ENCODE measurements around the gene KRTAP9-6. TPM values are rescaled to one million over a fixed set of nuclear protein-coding genes. Genes with fewer than 3 reads are reported as not detected.
"Not testable (repeated sequence)": the region's sequence is repeated elsewhere in the genome, so short reads cannot be mapped to it uniquely, and the experiment has no call there.

KRTAP9-6 gene, protein sequence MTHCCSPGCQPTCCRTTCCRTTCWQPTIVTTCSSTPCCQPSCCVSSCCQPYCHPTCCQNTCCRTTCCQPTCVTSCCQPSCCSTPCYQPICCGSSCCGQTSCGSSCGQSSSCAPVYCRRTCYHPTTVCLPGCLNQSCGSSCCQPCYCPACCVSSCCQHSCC
- not detected in 2 replicates for total RNA-seq

- DNase-seq (ENCODE audit: low read depth) = no peak
- no peak within 1 kb of the TSS for H3K4me3 ChIP-seq (ENCODE audit: low read depth, low read length)
- TF ChIP-seq, protein P1, sequence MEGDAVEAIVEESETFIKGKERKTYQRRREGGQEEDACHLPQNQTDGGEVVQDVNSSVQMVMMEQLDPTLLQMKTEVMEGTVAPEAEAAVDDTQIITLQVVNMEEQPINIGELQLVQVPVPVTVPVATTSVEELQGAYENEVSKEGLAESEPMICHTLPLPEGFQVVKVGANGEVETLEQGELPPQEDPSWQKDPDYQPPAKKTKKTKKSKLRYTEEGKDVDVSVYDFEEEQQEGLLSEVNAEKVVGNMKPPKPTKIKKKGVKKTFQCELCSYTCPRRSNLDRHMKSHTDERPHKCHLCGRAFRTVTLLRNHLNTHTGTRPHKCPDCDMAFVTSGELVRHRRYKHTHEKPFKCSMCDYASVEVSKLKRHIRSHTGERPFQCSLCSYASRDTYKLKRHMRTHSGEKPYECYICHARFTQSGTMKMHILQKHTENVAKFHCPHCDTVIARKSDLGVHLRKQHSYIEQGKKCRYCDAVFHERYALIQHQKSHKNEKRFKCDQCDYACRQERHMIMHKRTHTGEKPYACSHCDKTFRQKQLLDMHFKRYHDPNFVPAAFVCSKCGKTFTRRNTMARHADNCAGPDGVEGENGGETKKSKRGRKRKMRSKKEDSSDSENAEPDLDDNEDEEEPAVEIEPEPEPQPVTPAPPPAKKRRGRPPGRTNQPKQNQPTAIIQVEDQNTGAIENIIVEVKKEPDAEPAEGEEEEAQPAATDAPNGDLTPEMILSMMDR (IDR thresholded peaks at IDR 0.05; ENCODE audit: insufficient read depth, low read depth, low read length) = no peak
Measured at GRCh38 chr17:41265078-41265477, at the start of gene KRTAP9-6. TSS of gene KRTAP9-6 (plus strand) at chr17:41265378. CDS start at chr17:41265378, 0 bp downstream.

- no peak for DNase-seq (ENCODE audit: low read depth)
- H3K4me3 ChIP-seq (ENCODE audit: low read depth, low read length) = no peak overlapping the region
- TF ChIP-seq, protein P1 (IDR thresholded peaks at IDR 0.05; ENCODE audit: insufficient read depth, low read depth, low read length) = no peak
Measured at GRCh38 chr17:41215681-41216080, 49.5 kb upstream of the KRTAP9-6 start.

DNA sequence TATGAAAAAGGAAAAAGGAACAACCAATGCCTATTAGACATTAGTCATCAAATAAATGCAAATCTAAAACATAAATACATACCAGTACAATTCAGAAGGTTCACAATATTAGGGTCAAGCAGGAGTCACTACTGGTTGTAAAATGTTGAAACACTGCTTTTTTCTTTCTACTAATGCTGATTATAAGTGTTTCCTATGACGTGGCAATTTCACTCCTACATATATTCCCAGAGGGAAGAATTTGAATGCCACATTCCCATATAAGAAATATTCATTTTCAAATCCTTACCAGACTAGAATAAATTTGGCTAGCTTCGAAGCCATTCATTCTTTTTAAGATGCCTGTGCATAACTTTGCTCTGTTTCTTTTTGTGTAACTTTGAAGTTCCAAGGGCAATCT lies 41.4 kb upstream of the KRTAP9-6 start:
- TF ChIP-seq, protein P1 (IDR thresholded peaks at IDR 0.05; ENCODE audit: insufficient read depth, low read depth, low read length) = no peak
- no peak overlapping the region for H3K4me3 ChIP-seq (ENCODE audit: low read depth, low read length)
- peak; percentile 35 for DNase-seq (ENCODE audit: low read depth)

GRCh38 chr17:41226051-41226450 lies 39.1 kb upstream of the KRTAP9-6 start:
- H3K4me3 ChIP-seq (ENCODE audit: low read depth, low read length) = no peak overlapping the region
- no peak for DNase-seq (ENCODE audit: low read depth)
- TF ChIP-seq, protein P1 (IDR thresholded peaks at IDR 0.05; ENCODE audit: insufficient read depth, low read depth, low read length) = no peak

DNA sequence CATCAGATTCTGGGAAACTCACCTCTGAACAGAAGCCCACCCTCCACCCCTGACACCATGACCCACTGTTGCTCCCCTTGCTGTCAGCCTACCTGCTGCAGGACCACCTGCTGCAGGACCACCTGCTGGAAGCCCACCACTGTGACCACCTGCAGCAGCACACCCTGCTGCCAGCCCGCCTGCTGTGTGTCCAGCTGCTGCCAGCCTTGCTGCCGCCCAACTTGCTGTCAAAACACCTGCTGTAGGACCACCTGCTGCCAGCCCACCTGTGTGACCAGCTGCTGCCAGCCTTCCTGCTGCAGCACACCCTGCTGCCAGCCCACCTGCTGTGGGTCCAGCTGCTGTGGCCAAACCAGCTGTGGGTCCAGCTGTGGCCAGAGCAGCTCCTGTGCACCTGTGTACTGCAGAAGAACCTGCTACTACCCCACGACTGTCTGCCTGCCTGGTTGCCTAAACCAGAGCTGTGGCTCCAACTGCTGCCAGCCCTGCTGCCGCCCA lies 38.5 kb upstream of the KRTAP9-6 start, which contains the start of gene KRTAP9-2:
Gene KRTAP9-2 (plus strand): TSS at position 51 of the 498 bp plus-strand sequence. CDS start 7 bp downstream, at position 58.
- not testable (repeated sequence) for DNase-seq (ENCODE audit: low read depth); H3K4me3 ChIP-seq (ENCODE audit: low read depth, low read length)

DNA sequence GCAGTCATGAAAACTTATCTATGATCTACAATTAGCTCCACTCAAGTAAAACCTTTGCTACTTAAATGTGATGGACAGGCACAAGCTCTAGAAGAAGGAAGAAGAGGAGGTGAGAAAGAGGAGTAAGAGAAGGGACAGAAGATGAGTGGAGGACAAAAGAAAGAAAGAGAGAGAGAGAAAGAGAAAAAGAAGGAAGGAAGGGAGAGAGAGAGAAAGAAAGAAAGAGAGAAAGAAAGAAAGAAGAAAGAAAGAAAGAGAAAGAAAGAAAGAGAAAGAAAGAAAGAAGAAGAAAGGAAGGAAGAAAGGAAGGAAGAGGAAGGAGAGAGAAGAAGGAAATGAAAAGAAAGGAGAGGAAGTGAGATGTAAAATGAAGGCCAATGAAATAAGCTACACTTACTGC lies 35.1 kb upstream of the KRTAP9-6 start:
- TF ChIP-seq, protein P1 (IDR thresholded peaks at IDR 0.05; ENCODE audit: insufficient read depth, low read depth, low read length) = no peak
- no peak for DNase-seq (ENCODE audit: low read depth)
- H3K4me3 ChIP-seq (ENCODE audit: low read depth, low read length) = no peak overlapping the region

GRCh38 chr17:41231731-41232130 lies 33.4 kb upstream of the KRTAP9-6 start:
- no peak for DNase-seq (ENCODE audit: low read depth)
- no peak overlapping the region for H3K4me3 ChIP-seq (ENCODE audit: low read depth, low read length)
- TF ChIP-seq, protein P1 (IDR thresholded peaks at IDR 0.05; ENCODE audit: insufficient read depth, low read depth, low read length) = no peak

- DNase-seq (ENCODE audit: low read depth); H3K4me3 ChIP-seq (ENCODE audit: low read depth, low read length): not testable (repeated sequence)
Measured at GRCh38 chr17:41232399-41233105, 32.6 kb upstream of the KRTAP9-6 start, which contains the start of gene KRTAP9-3. TSS of gene KRTAP9-3 (plus strand) at chr17:41232449. CDS start at chr17:41232502, 53 bp downstream.

GRCh38 chr17:41237116-41237515 lies 28.1 kb upstream of the KRTAP9-6 start:
- DNase-seq (ENCODE audit: low read depth); H3K4me3 ChIP-seq (ENCODE audit: low read depth, low read length): not testable (repeated sequence)

DNA sequence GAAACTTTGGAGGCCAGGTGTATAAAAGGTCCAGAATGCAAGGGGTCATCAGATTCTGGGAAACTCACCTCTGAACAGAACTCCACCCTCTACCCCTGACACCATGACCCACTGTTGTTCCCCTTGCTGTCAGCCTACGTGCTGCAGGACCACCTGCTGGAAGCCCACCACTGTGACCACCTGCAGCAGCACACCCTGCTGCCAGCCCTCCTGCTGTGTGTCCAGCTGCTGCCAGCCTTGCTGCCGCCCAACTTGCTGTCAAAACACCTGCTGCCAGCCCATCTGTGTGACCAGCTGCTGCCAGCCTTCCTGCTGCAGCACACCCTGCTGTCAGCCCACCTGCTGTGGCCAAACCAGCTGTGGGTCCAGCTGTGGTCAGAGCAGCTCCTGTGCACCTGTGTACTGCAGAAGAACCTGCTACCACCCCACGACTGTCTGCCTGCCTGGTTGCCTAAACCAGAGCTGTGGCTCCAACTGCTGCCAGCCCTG lies 27.2 kb upstream of the KRTAP9-6 start, which contains the start of gene KRTAP9-8:
Gene KRTAP9-8 (plus strand): TSS at position 51 of the 489 bp plus-strand sequence. CDS start 53 bp downstream, at position 104.
- H3K4me3 ChIP-seq (ENCODE audit: low read depth, low read length); DNase-seq (ENCODE audit: low read depth): not testable (repeated sequence)
